NK-92 treated with Interleukin-12 subunit alpha and Interleukin-12 subunit beta, amount 100 ng/mL, for 24 hours (cell line): ENCODE data around the gene MEIOC.
"Not testable (repeated sequence)": the region's sequence is repeated elsewhere in the genome, so short reads cannot be mapped to it uniquely, and the experiment has no call there.

Experiments
- DNase-seq: peaks from one replicate; lab custom pipeline; 2025; lab: John Stamatoyannopoulos, UW

MEIOC gene

GRCh38 chr17:44655983-44656710 lies at the start of gene MEIOC:
Gene MEIOC, plus strand, starts transcription at chr17:44656468. Its CDS starts 146 bp downstream, at chr17:44656614.
- no peak for DNase-seq

- no peak for DNase-seq
Measured at GRCh38 chr17:44606658-44607057, 49.6 kb upstream of the MEIOC start.

GRCh38 chr17:44607836-44608690 lies 48.2 kb upstream of the MEIOC start:
- no peak for DNase-seq

- no peak for DNase-seq
Measured at GRCh38 chr17:44608727-44609435, 47.4 kb upstream of the MEIOC start.

- DNase-seq = no peak
Measured at GRCh38 chr17:44610331-44610730, 45.9 kb upstream of the MEIOC start.

GRCh38 chr17:44610871-44611270 lies 45.4 kb upstream of the MEIOC start:
- DNase-seq = no peak

- no peak for DNase-seq
Measured at GRCh38 chr17:44614862-44615261, 41.4 kb upstream of the MEIOC start.

GRCh38 chr17:44618652-44619051 lies 37.6 kb upstream of the MEIOC start:
- not testable (repeated sequence) for DNase-seq

- DNase-seq = no peak
Measured at GRCh38 chr17:44623070-44623725, 33.1 kb upstream of the MEIOC start.

- no peak for DNase-seq
Measured at GRCh38 chr17:44627513-44628242, 28.6 kb upstream of the MEIOC start.

- DNase-seq = no peak
Measured at GRCh38 chr17:44628243-44629188, 27.8 kb upstream of the MEIOC start.

- DNase-seq = no peak
Measured at GRCh38 chr17:44629314-44629713, 27.0 kb upstream of the MEIOC start.

GRCh38 chr17:44630703-44631102 lies 25.6 kb upstream of the MEIOC start:
- no peak for DNase-seq

- DNase-seq = no peak
Measured at GRCh38 chr17:44633998-44634397, 22.3 kb upstream of the MEIOC start.

GRCh38 chr17:44634401-44634800 lies 21.9 kb upstream of the MEIOC start:
- not testable (repeated sequence) for DNase-seq

- DNase-seq = no peak
Measured at GRCh38 chr17:44636562-44636961, 19.7 kb upstream of the MEIOC start.

- no peak for DNase-seq
Measured at GRCh38 chr17:44637066-44637465, 19.2 kb upstream of the MEIOC start.

- DNase-seq = no peak
Measured at GRCh38 chr17:44642834-44643233, 13.4 kb upstream of the MEIOC start.

GRCh38 chr17:44645341-44645740 lies 10.9 kb upstream of the MEIOC start:
- DNase-seq = no peak

GRCh38 chr17:44646280-44646679 lies 10.0 kb upstream of the MEIOC start:
- no peak for DNase-seq
